ENCODE results near the gene DPEP3. TPM values are rescaled to one million over a fixed set of nuclear protein-coding genes. Genes with fewer than 3 reads are reported as not detected.
"Not testable (repeated sequence)": the region's sequence is repeated elsewhere in the genome, so short reads cannot be mapped to it uniquely, and the experiment has no call there.

The DPEP3 gene
- polyA plus RNA-seq, 1 donor, result 0.09 TPM

DNA sequence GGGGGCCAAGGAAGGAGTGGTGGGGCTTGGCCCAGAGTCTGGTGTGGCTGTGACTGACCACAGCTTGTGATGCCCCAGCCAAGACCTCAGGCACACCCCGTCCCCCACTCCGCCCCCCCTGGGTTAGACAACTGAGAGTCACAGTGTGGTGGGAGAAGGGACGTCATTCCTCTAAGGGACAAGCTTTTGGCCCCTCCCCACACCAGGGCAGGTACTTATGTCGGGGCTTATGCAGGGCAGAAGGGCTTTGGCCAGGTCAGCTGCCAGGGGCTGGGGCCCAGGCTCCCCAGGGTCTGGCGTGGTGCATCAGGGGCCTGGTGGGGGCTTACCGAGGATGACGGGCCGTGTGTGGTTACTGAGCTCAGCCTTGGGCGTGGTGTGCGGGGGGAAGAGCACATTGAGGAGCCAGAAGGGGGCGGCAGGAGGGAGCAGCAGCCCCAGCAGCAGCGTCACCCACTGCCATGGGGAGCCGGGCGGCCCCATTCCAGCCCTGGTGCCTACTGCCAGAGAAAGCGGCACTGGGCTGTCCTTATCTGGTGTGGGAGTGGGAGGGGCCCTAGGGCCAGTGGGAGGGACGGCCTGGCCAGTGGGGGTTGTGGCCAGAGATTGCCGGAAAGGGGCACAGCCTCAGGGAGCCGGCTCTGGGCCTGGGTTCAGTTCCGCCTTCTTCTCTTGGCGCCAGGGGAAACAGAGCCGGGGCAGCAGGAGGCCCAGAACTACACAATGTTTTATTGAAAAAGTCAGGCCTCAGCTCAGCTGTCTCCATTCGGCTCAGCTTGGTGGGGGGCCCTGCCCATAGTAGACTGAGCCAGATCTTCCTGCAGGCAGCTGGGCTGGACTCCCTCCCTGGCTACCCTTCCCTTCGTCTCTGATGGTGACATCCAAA is 36.4 kb downstream of the DPEP3 start, which contains the start of gene LCAT:
LCAT (minus strand) TSS at position 502 of the 886 bp plus-strand sequence; CDS start at position 483, 19 bp downstream.
- no peak for DNase-seq

DNA sequence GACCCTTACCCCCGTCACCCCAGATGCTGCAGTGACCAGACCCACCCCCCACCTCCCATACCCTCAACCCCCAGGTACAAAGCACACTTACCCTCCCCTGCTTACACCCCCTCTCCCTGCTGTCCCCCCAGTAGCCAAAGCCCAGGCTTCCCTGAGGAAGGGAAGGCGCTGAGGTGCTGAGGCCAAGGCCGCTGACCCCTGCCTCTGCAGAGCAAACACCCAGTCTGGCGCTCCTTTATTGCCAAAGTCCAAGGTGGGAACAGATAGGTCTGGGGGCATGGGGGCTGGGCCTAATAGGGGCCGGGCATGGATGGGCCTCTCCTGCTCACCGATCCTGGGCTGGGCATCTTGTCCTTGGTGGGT is 37.1 kb downstream of the DPEP3 start:
- DNase-seq, result no peak

DNA sequence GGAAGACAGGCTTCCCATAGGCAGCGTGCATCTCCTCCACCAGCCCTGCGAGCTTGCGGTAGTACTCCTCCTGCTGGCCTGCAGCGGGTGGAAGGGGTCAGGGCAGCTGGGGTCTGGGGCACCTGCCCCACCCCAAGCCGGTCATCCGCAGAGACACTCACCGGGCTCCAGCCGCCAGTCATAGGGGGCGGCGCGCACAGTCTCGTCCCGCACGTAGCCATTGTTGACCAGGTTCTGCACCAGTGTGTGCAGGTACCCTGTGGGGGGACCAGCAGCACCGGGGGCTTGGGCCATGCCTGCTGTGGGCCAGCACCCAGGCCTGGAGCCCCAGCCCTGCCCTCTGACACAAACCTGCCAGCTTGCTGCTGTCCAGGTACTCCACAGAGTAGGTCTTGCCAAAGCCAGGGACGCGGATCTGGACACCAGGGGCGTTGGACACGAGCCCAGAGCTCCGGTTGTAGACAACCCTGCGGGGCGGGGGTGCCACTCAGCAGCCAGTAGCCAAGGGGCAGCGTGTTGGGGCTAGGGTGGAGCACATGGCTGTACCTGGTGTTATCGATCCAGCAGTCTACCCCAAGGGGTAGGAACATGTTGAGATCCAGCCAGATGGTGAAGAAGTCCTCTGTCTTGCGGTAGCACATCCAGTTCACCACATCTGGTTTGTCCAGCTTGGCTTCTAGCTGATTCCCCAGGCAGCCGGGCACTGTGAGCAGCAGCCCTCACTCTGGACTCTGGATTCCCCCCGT is 37.6 kb downstream of the DPEP3 start:
- DNase-seq, result no peak

DNA sequence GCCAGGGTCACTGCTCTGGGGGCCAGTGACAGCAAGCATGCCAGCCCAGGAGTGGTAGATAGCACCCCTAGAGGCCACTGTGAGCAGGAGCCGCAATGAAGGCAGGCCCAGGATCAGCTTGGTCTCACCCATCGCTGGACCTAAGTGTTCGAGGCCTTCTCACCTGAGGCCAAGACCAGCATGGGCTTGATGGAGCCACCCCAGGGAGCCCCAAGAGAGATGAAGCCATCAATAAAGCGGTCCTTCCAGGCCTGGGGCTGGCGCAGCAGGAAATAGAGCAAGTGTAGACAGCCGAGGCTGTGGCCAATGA is 38.1 kb downstream of the DPEP3 start:
- no peak for DNase-seq

DNA sequence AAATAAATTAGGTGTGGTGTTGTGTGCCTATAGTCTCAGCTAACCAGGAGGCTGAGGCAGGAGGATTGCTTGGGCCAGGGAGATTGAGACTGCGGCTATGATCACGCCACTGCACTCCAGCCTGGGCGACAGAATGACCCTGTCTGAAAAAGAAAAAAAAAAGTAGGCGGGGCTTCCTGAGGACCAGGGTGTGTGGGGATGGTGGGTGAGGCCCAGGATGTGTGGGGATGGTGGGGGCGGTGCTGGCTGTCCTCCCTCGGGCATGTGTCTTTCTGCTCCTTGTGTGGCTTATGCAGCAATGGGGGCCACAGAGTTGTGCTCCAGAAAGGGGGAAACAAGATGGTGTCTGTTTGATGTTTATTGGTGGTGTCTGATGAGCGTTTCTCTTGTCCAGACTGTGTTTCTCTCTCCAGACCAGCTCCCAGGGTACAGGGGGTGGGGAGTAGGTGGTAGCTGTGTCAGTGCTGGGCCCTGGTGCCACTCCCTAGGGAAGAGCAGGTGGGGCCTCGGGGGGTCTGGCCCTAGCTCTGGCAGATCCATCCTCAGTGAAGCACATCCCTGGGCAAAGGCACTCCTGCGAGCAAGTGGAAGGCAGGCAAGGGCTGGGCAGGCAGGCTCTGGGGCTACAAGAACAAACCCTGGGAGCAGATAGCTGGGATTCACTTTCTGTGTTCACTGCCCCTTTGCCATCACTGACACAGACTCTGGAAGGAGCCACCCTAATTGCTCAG is 38.7 kb downstream of the DPEP3 start:
- no peak for DNase-seq

DNA sequence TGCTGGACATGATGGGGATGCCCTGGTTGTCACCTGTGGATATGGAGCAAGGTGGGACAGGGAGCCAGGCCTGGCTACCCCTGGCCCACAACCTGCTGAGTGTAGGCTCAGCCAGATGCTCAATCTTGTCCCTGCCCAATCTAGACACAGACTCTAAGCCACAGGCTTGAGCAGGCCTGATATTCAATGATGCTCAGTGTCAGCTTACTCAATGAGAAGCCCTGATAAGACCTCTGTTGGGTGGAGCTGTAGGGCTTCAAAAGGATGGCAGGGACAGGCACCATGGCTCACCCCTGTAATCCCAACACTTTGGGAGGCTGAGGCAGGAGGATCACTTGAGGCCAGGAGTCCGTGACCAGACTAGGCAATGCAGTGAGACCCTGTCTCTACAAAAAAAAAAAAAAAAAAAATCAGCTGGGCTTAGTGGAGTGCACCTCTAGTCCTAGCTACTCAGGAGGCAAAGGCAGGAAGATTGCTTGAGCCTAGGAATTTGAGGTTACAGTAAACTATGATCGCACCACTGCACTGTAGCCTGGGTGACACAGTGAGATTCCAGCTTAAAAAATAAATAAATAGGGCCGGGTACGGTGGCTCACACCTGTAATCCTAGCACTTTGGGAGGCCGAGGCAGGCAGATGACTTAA is 39.7 kb downstream of the DPEP3 start:
- DNase-seq, result no peak

DNA sequence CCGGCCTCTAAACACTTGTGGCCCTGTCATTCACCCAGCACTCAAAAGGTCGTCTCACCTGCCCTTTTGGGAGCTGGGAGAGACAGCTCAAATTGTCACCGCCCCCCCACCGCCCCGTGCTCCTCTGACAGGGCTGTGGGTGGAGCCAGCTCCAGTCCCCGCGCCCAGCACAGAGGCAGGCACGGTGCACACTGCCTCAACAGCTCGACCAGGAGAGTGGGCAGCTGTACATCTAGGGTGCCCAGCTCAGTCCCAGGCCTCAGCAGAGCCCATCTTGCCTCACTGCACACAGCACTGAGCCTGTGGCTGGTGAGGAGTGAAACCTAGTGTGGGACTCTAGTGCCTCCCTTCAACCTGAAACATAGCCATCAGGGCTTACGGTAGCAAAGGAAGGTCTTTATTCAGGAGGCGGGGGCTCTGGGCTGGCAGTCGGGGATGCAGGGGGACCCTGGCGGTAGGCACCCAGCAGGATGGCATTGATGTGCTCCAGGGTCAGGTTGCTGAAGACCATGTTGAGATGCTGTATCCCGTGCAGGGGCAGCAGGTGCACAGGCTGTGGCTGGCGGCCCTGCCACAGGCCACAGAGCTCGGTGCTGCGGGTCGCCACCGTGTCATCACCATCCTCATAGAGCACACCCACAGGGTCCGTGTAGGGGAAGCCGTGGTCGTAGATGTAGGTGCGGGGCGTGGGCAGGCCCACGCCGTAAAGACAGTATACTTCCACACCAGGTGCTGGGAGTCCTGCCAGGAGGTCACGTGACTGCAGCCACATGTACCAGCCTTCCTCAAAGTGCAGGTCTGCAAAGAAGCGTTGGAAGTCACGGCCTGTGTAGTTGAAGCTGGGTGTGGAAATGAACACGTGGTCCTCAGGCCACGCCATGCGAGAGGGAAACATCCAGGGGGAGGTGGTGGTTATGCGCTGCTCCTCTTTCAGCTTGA is 40.5 kb downstream of the DPEP3 start:
- DNase-seq, result no peak

DNA sequence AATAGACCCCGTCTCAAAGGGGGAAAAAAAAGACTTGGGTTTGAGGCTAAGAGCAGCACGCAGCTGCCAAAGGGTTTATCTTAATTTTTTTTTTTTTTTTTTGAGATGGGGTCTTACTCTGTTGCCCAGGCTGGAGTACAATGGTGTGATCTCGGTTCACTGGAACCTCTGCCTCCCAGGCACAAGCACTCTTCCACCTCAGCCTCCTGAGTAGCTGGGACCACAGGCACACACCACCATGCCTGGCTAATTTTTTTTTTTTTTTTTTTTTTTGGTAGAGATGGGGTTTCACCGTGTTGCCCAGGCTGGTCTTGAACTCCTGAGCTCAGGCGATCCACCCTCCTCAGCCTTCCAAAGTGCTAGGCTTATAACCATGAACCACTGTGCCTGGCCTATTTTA is 42.6 kb downstream of the DPEP3 start:
- not testable (repeated sequence) for DNase-seq

DNA sequence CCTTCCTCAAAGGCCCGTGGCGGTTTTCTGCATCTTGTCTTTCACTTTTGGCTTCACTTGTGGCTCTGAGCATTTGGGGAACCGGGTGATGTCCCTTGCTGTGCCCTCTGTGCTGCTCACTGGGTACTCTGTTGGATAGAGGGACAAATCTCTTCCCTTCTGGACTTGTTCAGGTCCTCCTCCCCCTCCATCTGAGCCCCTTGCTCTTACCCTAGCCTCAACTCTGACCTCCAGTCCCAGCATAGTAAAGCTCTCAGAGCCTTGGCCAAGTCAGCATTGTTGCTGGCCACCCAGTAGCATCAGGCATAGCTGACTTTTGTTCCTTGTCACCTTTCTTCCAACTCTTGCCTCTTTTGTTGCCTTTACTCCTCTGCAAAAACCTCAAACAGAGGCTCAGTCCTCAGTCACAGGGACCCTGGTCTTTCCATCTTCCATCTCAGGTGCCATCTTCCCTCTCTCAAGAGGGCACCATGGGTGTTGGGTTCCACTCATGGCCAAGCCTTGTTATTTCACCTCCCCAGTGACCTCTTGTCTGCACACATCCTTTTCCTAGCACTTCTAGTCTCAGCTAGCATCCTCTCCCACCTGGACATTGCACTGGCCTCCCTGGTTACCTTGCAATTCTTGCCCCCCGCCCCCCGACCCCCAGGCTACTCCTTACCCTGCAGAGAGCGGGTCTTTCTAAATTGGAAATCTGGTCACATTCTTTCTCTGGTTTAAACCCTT is 43.3 kb downstream of the DPEP3 start:
- peak; percentile 59 for DNase-seq

DNA sequence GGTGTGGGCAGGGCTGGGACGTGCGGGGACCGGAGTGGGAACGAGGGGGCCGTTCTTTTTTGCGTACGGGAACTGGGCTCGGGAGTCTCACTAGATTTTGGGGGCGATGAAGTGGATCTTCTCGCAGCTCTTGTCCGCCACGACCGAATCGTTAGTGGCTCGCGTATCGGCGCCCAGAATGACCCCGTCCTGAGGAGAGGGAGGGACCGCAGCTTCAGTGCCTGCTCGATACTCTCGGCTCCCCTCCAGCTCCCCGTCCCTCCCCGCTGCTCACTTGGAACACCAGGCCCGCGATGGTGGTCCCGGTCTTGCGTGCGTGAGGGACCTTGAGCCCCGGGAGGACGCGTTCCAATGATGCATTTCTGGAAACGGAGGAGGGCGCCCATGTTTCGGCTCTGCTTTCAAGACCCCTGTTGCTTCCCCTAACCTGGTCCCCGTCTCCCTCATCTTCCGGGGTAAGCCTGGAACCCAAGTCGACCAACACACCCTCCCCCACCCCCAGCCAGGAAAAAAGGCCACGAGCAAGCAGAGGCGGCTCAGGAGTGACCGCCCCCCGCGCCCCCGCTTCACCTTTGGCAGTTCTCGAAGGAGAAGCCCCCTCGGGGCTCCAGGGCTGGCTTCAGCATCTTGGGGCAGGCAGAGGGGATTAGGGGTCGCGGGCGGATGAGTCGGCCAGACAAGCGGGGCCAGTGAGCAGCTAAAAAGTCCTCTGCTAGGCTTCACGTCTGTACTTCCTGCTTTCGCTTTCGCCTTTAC is 44.0 kb downstream of the DPEP3 start, which contains the start of gene PSMB10:
PSMB10 (minus strand) TSS at position 727 of the 756 bp plus-strand sequence; CDS start at position 626, 101 bp downstream.
- DNase-seq, result no peak

DNA sequence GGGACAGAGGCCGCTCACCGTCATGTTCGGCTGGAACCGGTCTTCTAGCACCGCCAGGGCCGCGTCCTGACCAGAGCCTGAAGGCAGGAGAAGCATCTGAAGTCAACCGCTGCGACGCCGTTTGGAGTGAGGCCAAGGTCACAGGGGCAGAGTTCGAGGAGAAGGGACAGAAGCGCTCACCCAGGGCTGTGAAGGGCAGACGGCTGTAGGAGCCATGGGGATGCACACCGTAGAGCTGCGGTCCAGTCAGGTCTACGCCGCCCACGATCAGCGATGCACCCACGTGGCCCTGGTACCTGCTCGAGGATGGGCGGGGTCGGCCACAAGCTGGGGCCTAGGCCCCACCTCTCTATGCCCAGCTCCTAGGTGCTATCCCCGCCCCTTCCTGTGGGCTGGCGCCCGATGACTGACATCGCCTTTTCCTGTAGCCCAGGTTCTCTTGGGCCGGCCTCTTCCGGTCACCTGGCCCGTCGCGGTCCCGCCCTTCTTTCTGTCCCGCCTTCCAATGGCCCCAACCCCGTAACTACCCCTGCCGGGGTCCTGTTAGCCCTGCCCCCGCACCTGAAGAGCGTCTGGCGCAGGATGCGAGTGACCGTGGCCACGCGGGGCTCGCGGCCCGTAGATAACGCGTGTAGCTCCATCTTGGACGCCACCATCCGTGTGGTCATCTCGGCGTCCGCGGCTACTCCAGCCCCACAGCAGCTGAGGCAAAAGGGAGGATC is 44.7 kb downstream of the DPEP3 start:
- DNase-seq, result peak; percentile 94

DNA sequence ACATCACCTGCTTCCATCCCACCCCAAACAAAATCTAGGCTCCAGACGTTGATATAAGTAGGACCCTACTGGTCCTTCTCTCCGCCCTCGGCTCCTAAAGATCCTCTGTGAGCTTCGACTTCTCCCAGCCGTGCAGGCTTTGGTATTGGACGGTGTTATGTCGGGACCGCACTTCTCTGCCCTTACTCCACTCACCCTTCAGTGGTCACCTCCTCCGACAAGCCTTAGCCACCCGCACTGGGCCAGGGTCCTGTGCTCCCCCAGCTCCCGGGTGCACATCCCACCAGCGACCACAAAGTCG is 45.2 kb downstream of the DPEP3 start:
- no peak for DNase-seq

DNA sequence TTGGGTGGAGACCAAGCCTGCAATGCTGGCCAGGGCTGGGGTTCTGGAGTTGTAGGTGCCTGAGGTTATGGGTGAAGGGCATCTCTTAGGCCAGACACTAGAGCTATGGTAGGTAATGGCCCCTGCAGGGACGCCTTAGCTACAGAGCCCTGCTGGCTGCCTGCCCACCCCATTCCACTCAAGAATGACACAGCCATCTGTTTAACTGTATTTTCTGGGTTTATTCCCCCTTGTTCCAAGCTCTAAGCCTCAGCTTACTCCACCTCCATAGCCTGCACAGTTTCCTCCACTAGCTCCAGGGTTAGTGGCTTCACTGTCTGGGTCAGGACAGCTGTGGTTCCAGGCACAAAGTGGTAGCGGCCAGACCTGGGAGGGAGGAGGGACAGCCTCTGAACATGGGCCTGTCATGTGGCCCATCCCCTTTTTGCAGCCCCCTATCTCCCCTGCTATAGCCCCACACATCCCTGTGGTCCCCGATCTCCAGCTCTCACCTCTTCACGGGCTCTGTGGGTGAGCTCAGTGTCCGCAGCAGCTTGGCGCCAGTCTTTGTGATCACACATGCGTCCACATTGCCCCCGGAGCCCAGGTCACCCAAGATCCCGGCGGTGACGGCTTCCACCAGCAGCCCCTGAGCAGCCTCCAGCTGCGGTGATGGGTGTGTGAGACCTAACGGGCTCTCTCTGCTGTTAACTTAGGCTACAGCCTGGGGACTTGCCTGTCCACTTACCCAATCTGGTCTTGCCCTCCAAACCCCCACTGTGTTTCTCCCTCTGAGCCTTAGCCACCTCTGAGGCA is 45.8 kb downstream of the DPEP3 start:
- no peak for DNase-seq

DNA sequence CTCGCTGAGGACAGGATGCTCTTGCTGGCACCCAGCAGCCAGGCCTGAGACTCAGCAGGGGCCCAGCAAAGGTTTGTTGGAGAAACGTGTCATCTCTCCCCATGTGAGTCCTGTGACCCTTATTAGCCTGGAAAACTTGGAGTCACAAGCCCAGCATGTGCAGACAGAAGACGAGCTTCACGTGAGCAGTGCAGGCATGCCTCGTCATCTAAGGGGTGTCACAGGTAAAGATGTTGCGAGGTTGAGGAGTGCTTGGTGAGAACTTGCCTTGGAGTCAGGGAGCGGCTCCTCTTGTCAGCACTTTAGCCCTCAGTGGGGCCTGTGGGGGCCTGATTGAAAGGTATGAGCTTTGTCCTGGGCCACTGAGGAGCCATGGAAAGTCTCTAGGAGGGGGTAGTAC is 46.5 kb downstream of the DPEP3 start:
- no peak for DNase-seq

DNA sequence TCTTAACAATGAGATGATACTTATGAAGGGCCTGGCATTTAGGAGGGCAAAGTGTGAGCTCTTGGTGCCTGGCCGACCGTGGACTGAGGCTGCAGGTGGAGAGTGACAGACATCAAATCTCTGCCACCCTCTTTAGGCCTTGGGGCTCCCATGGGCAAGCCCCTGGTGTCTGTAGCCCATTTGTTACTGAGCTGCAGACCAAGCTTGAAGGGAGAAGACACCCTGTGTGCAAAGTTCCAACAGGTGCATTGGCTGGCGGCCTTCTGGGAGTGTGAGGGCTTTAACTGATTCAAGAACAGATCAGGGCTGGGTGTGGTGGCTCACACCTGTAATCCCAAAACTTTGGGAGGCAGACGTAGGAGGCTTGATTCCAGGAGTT is 47.8 kb downstream of the DPEP3 start:
- DNase-seq, result no peak

DNA sequence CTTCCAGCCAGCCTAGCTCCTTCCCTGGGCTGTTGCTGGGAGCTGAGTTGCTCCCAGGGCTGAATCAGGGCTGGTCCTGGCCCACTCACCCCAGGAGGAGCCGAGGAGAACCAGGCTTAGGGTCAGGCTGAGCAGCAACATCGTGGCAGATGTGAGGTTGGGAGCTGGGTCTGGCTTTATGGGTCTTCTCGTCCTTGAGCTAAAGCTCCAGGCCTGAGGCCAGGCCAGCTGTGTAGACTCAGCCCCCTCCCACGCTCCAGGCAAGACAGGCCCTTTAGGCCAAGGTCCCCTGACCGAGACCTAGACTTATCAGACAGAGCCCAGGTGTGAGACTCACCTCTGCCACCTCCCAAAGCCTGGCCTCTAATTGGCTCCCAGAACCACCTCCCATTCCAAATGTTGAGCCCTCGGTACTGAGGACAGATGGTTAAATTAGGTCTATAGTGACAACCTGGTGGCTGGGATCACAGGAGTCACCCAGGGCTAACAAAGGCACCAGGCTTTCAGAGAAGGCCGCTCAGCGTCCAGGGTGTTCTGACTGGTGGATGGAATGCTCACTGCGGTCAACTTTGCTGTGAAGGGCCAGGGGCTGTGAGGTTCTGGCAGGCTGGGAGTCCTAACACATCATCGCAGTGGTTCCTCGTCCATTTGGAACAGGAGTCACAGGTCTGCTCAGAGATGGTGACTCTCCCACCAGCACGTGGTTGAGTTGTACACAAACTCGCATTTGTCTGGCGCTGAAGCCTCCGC is 48.4 kb downstream of the DPEP3 start, which contains the start of gene CTRL:
CTRL (minus strand) TSS at position 151 of the 750 bp plus-strand sequence; CDS start at position 141, 10 bp downstream.
- no peak for DNase-seq

DNA sequence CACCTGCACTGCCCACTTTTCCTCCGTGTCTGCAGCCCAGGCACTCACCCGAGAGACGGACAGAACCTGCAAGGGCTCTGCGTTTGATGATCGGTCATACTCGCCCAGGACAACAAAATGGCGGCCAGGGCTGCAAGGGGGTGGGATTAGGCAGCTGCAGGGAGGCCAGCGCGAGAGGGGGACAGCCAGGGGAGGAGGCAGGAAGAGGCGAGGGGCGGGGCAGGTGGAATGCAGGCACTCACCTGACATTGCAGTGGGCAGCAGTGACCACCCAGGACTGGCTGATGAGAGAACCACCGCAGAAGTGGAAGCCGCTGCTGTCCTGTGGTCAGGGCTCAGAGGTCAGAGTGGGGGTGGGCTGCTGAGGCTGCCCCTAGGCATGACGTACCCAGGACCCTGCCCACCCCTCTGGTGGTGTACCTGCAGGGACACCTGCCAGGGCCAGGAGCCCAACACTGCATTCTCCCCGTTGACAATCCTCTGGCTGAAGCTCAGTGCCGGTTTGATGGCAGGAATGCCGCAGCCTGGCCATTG is 49.6 kb downstream of the DPEP3 start:
- DNase-seq, result no peak

Data from hindlimb muscle (tissue), 1 donor.